Activated effector memory CD4-positive, alpha-beta T cell treated with anti-CD3 and anti-CD28 coated beads, Interleukin-2, amount 50 U/mL, for 16 hours (primary cell): ENCODE results near the gene RPTOR.

ENCODE experiments used
- DNase-seq: peaks from one replicate; pipeline ENCODE4 v3.0.0-alpha.2; 2020

The RPTOR gene

DNA sequence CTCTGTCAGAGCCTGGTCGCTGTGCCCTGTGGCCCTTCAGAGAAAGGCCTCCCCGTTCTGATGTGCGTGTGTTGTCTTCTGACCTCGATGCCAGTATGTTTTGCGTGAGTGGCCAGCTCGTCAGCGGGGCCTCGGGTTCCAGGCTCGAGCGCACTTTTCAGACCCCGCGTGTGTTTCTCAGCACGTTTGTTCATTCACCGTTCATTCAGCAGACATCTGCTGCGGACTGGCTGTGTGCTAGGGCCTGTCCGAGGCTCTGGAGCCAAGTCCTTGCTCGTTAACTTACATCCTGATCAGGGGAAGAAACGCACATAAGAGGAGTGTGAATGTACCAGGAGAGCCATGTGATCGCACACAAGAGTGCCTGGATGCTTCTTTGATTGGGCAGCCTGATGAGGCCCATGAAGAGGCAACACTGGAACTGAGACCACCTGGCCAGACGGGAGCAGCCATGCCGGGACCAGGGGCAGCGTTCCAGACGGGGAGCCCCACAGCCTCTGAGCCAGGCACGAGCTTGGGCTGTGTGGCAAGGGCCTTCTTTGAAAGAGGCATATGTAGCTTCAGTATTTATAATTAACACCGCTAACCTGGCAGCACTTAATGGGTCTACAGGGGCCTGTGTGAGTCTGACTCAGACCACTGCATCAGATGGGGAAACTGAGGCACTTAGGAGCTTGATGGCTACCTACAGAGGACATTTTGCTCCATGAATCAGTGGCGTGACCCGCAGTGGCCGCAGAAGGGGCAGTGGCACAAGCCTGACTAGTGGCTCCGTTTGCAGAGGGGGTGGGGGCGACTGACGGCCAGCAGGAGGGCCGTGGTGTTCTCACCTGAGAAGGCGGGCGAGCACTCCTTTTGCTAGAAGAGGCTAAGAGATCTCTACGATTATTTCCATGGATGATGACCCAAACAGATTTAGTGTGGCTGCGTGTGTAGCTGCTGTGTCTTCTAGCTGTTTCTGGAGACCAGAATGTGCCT is 259.1 kb downstream of the RPTOR start:
- no peak for DNase-seq

- DNase-seq = no peak
These were observed 259.8 kb downstream of the RPTOR start for GRCh38 chr17:80804466-80804865.

GRCh38 chr17:80805032-80805751 is 260.6 kb downstream of the RPTOR start:
- no peak for DNase-seq

- no peak for DNase-seq
These were observed 262.4 kb downstream of the RPTOR start for GRCh38 chr17:80807014-80807413.

- no peak for DNase-seq
These were observed 263.2 kb downstream of the RPTOR start for GRCh38 chr17:80807882-80808281.

DNA sequence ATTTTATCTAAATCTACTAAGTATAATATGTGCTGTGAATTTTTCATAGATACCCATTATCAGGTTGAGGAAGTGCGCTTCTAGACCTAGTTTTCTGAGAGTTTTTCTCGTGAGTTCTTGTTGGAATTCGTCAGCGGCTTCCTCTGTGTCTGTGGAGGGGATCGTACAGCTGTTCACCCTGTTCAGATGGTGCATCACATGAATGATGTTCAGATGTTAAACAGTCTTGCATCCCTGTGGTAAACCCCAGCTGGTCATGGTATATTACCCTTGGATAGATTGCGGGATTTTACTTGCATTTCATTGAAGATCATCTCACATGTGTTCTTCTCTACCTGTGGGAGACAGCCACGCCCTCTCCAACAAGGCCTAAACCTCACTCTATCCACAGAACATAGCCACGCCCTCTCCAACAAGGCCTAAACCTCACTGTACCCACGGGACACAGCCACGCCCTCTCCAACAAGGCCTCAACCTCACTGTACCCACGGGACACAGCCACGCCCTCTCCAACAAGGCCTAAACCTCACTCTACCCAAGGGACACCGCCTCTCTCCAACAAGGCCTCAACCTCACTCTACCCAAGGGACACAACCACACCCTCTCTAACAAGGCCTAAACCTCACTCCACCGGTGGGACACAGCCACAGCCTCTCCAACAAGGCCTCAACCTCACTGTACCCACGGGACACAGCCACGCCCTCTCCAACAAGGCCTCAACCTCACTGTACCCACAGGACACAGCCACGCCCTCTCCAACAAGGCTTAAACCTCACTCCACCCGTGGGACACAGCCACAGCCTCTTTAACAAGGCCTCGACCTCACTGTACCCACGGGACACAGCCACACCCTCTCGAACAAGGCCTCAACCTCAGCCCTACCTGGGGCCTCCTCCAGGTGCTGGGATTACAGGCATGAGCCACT is 266.8 kb downstream of the RPTOR start:
- peak; percentile 69 for DNase-seq

DNA sequence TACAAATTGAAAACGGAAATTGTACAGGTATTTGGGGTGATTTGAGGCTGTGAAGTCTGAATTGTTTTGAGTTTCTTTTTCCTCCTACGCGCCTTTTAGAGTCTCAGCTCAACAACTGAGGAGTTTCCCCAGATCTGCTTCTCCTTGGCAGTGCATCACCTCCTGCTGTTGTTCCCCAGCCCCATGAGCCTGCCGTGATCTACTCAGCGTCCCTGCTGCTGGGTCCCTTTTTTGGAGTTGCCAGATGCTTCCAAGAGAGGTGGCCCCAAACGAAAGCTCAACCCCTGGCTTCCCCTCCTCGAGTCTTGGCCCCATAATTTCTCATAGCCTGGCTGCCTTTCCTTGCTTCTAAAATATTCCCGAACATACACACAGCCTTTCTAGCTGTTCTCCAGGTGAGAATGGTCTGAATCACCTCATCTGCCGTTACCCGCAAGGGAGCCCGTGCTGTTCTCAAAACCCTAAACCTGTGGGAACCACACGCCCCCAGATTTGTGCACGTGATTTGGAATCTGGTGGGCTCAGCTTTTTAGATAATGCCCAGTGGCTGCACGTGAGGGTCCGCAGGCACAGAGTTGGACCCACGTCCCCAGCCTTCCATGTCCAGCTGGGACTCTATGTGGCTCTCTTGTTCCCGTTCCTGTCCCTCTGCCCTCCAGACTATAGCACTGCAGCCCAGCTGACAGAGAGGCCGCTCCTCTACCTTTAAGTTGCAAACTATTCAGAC is 267.9 kb downstream of the RPTOR start:
- DNase-seq = peak; percentile 74

- no peak for DNase-seq
These were observed 268.7 kb downstream of the RPTOR start for GRCh38 chr17:80813318-80813717.

- DNase-seq = peak; percentile 24
These were observed 269.9 kb downstream of the RPTOR start for GRCh38 chr17:80814491-80814890.

DNA sequence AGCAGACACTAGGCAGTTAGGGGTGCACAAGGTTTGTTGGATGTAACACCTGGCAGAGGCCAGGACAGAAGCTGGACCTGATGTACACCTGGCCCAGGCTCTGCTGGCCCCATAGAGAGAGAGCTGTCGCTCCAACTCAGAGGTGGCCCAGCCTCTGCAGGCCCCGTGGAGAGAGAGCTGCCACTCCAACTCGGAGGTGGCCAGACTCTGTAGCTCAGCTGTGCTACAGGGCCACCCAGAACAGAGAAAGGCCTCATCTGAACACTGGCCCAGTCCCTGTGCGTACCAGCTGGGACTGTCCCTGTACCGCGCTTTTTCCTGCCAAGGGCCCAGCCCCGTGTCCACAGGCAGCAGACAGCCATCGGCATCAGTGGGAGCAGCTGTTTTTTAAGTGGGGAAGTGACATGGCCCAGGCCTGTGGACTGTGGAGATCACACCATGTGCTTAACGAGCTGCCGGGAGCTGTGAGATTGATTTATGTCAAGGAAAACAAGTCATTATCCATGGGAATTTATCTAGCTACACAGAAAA is 270.6 kb downstream of the RPTOR start:
- DNase-seq = peak; percentile 37

DNA sequence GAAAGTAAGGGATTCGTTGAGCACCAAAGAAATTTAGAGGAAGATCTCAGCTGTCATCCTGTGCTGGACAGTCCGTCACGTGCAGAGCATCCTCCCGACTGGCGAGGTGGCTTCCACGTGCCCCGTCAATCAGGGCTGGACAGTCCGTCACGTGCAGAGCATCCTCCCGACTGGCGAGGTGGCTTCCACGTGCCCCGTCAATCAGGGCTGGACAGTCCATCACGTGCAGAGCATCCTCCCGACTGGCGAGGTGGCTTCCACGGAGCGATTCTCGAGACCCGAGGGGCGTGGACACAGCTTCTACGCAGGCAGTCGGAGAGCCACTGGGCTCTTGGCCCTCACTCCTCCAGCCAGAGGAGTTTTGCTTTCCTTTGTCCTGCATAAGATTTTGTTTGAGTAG is 271.1 kb downstream of the RPTOR start:
- peak; percentile 13 for DNase-seq

- DNase-seq = peak; percentile 46
These were observed 271.8 kb downstream of the RPTOR start for GRCh38 chr17:80816241-80817103.

DNA sequence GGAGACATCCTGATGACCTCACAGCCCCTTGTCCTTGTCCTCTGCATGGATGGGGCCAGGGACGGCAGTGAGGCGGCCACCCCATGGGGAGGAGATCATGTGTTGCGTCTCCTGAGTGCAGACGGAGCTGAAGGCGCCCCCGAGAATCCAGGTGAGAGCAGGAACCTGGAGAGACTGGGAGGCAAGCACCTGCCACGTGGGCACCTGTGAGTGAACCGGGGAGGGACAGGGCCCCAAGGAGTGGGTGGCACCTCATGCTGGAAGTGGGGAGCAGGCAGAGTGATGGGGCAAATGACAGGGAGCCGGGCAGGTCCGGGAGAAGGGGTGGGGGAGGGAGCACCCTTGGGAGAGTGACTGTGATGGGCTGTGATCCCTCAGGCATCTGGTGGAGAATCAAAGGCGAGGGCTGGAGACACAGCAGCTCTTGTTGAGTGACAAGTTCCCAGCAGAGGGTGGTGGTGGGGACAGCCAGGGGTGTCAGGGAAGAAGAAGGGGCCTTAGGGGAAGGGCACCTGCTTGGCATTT is 272.7 kb downstream of the RPTOR start:
- peak; percentile 59 for DNase-seq

GRCh38 chr17:80817861-80818260 is 273.2 kb downstream of the RPTOR start:
- peak; percentile 52 for DNase-seq

DNA sequence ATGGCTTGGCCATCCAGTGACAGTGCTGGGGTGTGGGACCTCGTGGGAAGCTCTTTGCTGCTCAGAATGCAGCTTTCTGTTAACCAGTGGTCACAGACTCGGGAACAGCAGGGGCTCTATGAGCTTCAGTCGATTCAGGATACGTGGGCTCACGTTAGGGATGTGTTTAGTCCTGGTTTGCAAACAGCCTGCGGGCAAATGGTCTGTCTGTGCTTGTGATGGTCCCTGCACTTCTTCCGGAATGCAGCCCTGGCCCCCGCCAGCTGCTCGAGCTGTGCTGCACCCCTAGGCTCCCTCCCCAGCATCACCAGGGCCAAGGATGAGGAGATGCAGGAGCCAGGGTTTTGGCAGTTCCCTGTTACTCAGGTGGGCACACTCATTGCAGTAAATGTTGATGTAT is 274.2 kb downstream of the RPTOR start:
- DNase-seq = peak; percentile 33

GRCh38 chr17:80819422-80820164 is 275.0 kb downstream of the RPTOR start:
- peak; percentile 60 for DNase-seq

DNA sequence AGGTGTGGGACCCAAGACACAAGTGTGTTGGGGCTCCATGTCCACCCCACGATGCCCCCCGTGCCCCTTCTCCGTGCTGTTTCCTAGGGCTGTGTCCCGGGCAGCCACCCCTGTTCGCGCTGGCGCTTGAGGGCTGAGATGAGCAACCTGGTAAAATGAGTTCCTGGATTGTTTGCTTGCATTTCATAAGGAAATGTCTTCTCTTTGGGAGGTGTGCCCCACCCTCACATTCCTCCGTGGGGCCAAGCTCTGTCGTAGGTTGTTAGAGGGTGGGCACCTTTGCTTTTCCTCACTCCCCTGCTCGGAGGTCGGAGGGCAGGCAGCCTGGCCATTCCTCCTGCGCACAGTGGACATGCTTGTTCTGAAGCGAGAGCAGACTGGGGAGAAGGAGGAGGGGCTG is 275.7 kb downstream of the RPTOR start:
- DNase-seq = peak; percentile 33

- no peak for DNase-seq
These were observed 276.9 kb downstream of the RPTOR start for GRCh38 chr17:80821546-80821945.

DNA sequence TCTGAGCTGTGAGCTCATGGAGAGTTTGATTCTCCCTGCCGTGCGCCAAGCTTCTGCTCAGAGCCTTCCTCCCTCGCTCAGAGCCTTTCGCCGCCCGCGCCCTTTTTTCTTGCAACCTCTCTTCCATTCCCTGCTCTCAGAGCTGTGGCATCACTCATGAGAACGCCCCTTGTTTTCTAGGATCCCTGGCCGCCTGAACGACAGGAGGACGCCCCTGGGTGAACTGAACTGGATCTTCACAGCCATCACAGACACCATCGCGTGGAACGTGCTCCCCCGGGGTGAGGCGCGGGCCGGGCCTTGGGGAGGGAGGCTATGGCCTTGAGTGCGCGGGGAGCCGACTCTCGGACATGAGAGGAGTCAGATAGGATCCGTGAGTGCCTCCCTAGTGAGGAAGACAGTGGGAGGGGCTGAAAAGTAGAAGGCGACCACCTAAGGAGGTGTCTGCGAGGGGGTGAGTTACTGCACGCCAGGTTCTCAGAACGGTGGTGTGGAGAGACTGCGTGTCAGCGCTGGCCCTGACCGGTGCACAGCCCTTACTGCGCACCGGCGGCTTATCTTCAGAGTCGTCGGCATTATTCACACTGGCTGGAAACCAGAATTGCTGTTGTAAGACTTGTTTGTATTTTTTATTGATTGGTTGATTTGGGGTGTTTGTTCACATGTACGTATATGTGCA is 277.5 kb downstream of the RPTOR start:
- DNase-seq = peak; percentile 57
